Measurements from ENCODE around the gene PSMD3. TPM values are rescaled to one million over a fixed set of nuclear protein-coding genes. Genes with fewer than 3 reads are reported as not detected.
"Not testable (repeated sequence)": the region's sequence is repeated elsewhere in the genome, so short reads cannot be mapped to it uniquely, and the experiment has no call there.

PSMD3 gene
- polyA plus RNA-seq, 1 donor (not counting 4 experiments of a cell fraction or from before 2014, with no cell fraction given): 108 TPM

DNA sequence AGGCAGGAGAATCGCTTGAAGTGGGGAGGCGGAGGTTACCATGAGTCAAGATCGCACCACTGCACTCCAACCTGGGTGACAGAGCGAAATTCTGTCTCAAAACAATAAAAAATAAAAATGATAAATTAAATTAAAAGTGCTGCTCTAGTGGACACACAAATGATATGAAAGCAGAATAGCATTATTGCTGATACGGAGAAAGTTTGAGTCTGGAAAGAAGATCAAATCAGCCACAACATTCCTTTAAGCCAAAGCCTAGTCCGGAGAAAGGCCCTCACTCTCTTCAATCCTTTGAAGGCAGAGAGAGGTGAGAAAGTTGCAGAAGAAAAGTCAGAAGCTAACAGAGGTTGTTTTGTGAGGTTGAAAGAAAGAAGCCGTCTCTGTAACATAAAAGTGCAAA lies 19.6 kb downstream of the PSMD3 start:
- Histone ChIP-seq H2AFZ (ENCODE audit: control insufficient read depth, low read length) (no peak overlapping the region), H3K79me2 (ENCODE audit: control insufficient read depth, insufficient read depth, low read length) (no peaks in the 10 kb centered on the region), H3K27me3 (ENCODE audit: control insufficient read depth, extremely low read depth, insufficient read depth, low read length) (no peaks in the 10 kb centered on the region), H3K9me1 (ENCODE audit: control insufficient read depth, extremely low read depth, insufficient read depth, low read length) (no peaks in the 10 kb centered on the region), H3K27ac (ENCODE audit: control insufficient read depth, insufficient read depth, low read length) (no peak overlapping the region), H4K20me1 (ENCODE audit: control insufficient read depth, extremely low read depth, insufficient read depth, low read length) (no peaks in the 10 kb centered on the region), H3K4me1 (ENCODE audit: control insufficient read depth, extremely low read depth, insufficient read depth, low read length) (peaks cover 4% of the 10 kb centered on the region), H3K9ac (ENCODE audit: control insufficient read depth, extremely low read depth, insufficient read depth, low read length) (no peak overlapping the region), H3K9me3 (ENCODE audit: control insufficient read depth, low read depth, low read length) (no peaks in the 10 kb centered on the region), H3K4me3 (ENCODE audit: control insufficient read depth in 2 of 3, extremely low read depth in 1 of 3, insufficient read depth in 2 of 3, low read depth in 1 of 3, low read length in 3 of 3) (no peak overlapping the region), H3K4me2 (ENCODE audit: control insufficient read depth, extremely low read depth, insufficient read depth, low read depth, low read length) (no peak overlapping the region), H3K36me3 (ENCODE audit: control insufficient read depth in 2 of 2, extremely low read depth in 1 of 2, insufficient read depth in 2 of 2, low read length in 2 of 2) (peaks cover 14 to 20% of the 10 kb centered on the region in 2 experiments)
- DNase-seq (ENCODE audit: low read depth, low spot score) (no peak), FAIRE-seq (no peak)
- dilution Hi-C loops (cut with MboI; ENCODE audit: extremely low pct_ligation_motif_present, low sequenced_read_pairs): no loop called here
- TF ChIP-seq, protein P1, sequence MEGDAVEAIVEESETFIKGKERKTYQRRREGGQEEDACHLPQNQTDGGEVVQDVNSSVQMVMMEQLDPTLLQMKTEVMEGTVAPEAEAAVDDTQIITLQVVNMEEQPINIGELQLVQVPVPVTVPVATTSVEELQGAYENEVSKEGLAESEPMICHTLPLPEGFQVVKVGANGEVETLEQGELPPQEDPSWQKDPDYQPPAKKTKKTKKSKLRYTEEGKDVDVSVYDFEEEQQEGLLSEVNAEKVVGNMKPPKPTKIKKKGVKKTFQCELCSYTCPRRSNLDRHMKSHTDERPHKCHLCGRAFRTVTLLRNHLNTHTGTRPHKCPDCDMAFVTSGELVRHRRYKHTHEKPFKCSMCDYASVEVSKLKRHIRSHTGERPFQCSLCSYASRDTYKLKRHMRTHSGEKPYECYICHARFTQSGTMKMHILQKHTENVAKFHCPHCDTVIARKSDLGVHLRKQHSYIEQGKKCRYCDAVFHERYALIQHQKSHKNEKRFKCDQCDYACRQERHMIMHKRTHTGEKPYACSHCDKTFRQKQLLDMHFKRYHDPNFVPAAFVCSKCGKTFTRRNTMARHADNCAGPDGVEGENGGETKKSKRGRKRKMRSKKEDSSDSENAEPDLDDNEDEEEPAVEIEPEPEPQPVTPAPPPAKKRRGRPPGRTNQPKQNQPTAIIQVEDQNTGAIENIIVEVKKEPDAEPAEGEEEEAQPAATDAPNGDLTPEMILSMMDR (optimal IDR thresholded peaks at IDR 0.05 in 1 of 3, IDR thresholded peaks at IDR 0.05 in 1 of 3, conservative IDR thresholded peaks at IDR 0.05 in 1 of 3; ENCODE audit: extremely low read depth in 1 of 3, insufficient read depth in 2 of 3, low read length in 3 of 3): no peak
- no peak for TF ChIP-seq EZH2 (IDR thresholded peaks at IDR 0.05; ENCODE audit: low read length)

GRCh38 chr17:40001335-40001734 lies 20.7 kb downstream of the PSMD3 start:
- H3K9me3 ChIP-seq (ENCODE audit: control insufficient read depth, low read depth, low read length); DNase-seq (ENCODE audit: low read depth, low spot score); H3K79me2 ChIP-seq (ENCODE audit: control insufficient read depth, insufficient read depth, low read length); FAIRE-seq; H3K4me3 ChIP-seq (ENCODE audit: control insufficient read depth in 2 of 3, extremely low read depth in 1 of 3, insufficient read depth in 2 of 3, low read depth in 1 of 3, low read length in 3 of 3); H3K4me2 ChIP-seq (ENCODE audit: control insufficient read depth, extremely low read depth, insufficient read depth, low read depth, low read length); dilution Hi-C loops (cut with MboI; ENCODE audit: extremely low pct_ligation_motif_present, low sequenced_read_pairs); H3K4me1 ChIP-seq (ENCODE audit: control insufficient read depth, extremely low read depth, insufficient read depth, low read length); H3K27ac ChIP-seq (ENCODE audit: control insufficient read depth, insufficient read depth, low read length); H2AFZ ChIP-seq (ENCODE audit: control insufficient read depth, low read length); H3K27me3 ChIP-seq (ENCODE audit: control insufficient read depth, extremely low read depth, insufficient read depth, low read length); H4K20me1 ChIP-seq (ENCODE audit: control insufficient read depth, extremely low read depth, insufficient read depth, low read length); H3K9ac ChIP-seq (ENCODE audit: control insufficient read depth, extremely low read depth, insufficient read depth, low read length); H3K9me1 ChIP-seq (ENCODE audit: control insufficient read depth, extremely low read depth, insufficient read depth, low read length): not testable (repeated sequence)
- H3K36me3 ChIP-seq (ENCODE audit: control insufficient read depth in 2 of 2, extremely low read depth in 1 of 2, insufficient read depth in 2 of 2, low read length in 2 of 2): peaks cover 8 to 11% of the 10 kb centered on the region in 2 experiments

DNA sequence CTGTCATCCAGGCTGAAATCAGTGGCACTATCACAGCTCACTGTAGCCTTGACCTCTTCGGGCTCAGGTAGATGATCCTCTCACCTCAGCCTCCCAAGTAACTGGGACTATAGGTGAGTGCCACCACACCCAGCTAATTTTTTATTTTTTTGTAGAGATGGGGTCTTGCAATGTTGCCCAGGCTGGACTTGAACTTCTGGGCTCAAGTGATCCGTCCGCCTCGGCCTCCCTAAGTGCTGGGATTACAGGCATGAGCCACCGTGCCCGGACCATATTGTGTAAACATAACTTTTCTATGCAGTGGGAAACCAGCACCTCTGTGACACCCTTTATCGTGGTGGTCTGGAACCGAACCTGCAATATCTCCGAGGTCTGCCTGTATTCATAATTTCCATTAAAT lies 23.5 kb downstream of the PSMD3 start:
- Histone ChIP-seq H3K4me1 (ENCODE audit: control insufficient read depth, extremely low read depth, insufficient read depth, low read length) (no peaks in the 10 kb centered on the region), H3K9ac (ENCODE audit: control insufficient read depth, extremely low read depth, insufficient read depth, low read length) (no peak overlapping the region), H2AFZ (ENCODE audit: control insufficient read depth, low read length) (no peak overlapping the region), H3K79me2 (ENCODE audit: control insufficient read depth, insufficient read depth, low read length) (no peaks in the 10 kb centered on the region), H3K9me3 (ENCODE audit: control insufficient read depth, low read depth, low read length) (no peaks in the 10 kb centered on the region), H3K9me1 (ENCODE audit: control insufficient read depth, extremely low read depth, insufficient read depth, low read length) (no peaks in the 10 kb centered on the region), H3K27ac (ENCODE audit: control insufficient read depth, insufficient read depth, low read length) (no peak overlapping the region), H3K4me2 (ENCODE audit: control insufficient read depth, extremely low read depth, insufficient read depth, low read depth, low read length) (no peak overlapping the region), H3K27me3 (ENCODE audit: control insufficient read depth, extremely low read depth, insufficient read depth, low read length) (no peaks in the 10 kb centered on the region), H3K36me3 (ENCODE audit: control insufficient read depth in 2 of 2, extremely low read depth in 1 of 2, insufficient read depth in 2 of 2, low read length in 2 of 2) (no peaks in the 10 kb centered on the region), H3K4me3 (ENCODE audit: control insufficient read depth in 2 of 3, extremely low read depth in 1 of 3, insufficient read depth in 2 of 3, low read depth in 1 of 3, low read length in 3 of 3) (no peak overlapping the region), H4K20me1 (ENCODE audit: control insufficient read depth, extremely low read depth, insufficient read depth, low read length) (no peaks in the 10 kb centered on the region)
- FAIRE-seq: no peak
- TF ChIP-seq, protein P1 (optimal IDR thresholded peaks at IDR 0.05 in 1 of 3, IDR thresholded peaks at IDR 0.05 in 1 of 3, conservative IDR thresholded peaks at IDR 0.05 in 1 of 3; ENCODE audit: extremely low read depth in 1 of 3, insufficient read depth in 2 of 3, low read length in 3 of 3): no peak
- TF ChIP-seq EZH2 (IDR thresholded peaks at IDR 0.05; ENCODE audit: low read length): no peak
- dilution Hi-C loops (cut with MboI; ENCODE audit: extremely low pct_ligation_motif_present, low sequenced_read_pairs): no loop called here
- DNase-seq (ENCODE audit: low read depth, low spot score): no peak
